ENCODE measurements around the gene KLF16. TPM values are rescaled to one million over a fixed set of nuclear protein-coding genes. Genes with fewer than 3 reads are reported as not detected.

The KLF16 gene
- total and polyA plus RNA-seq, 10 of the 15 experiments (the other 5 are each of a cell fraction or from before 2014, with no cell fraction given) = 0.03 to 41.2 (median 2.6) TPM

GRCh38 chr19:1866693-1867348, 3.4 kb upstream of the KLF16 start:
- no peak for ATAC-seq
- in situ Hi-C loops (cut with MboI) = loop anchor here (25.0 kb wide), 1 partner anchor 1495 kb away; the partner anchor contains the start of gene NFIC

More at GRCh38 chr19:1866693-1867348, 3.4 kb upstream of the KLF16 start:
- Histone ChIP-seq H3K4me3 (no peak overlapping the region), H3K4me2 (ENCODE audit: control insufficient read depth, insufficient read depth) (no peak overlapping the region), H3K36me3 (ENCODE audit: control insufficient read depth in 2 of 2, insufficient read depth in 2 of 2, low read length in 1 of 2) (peaks cover 0 to 5% of the 10 kb centered on the region in 2 experiments; a peak in 3 of 4 replicates), H3K27ac (ENCODE audit: control insufficient read depth, insufficient read depth) (no peak overlapping the region), H3K79me2 (ENCODE audit: control insufficient read depth, insufficient read depth, low read length) (peaks cover 17% of the 10 kb centered on the region), H3K9me3 (replicated peaks; ENCODE audit: control insufficient read depth, insufficient read depth, low read length) (no peaks in the 10 kb centered on the region), H3K4me1 (ENCODE audit: control insufficient read depth, insufficient read depth, low read length) (peaks cover 5% of the 10 kb centered on the region; the same call in 1 of the 2 replicates), H4K20me1 (ENCODE audit: control insufficient read depth, insufficient read depth) (no peaks in the 10 kb centered on the region), H3K27me3 (replicated peaks in 1 of 2; ENCODE audit: control insufficient read depth in 2 of 2, insufficient read depth in 2 of 2, low read length in 1 of 2) (no peaks in the 10 kb centered on the region), H3K9ac (ENCODE audit: control insufficient read depth, insufficient read depth, low read length) (no peak overlapping the region), H2AFZ (ENCODE audit: control insufficient read depth, low read depth, low read length) (no peak overlapping the region)
- ChIA-PET POLR2A (interaction anchor here (0.6 kb wide), 2 partner anchors 63 to 79 kb away, joined by 3 to 4 read pairs; no protein-coding TSS in a partner anchor), RAD21 (ENCODE audit: unreplicated experiment) (interaction anchor here (0.9 kb wide), 1 partner anchor 10 kb away, joined by 4 read pairs; no protein-coding TSS in a partner anchor), CTCF (interaction anchor here (0.7 to 1.7 kb wide), 6 partner anchors 8 to 63 kb away, joined by 3 to 4 read pairs (median 3); partner anchors contain the start of gene ABHD17A), SMC1A (ENCODE audit: uncharacterized antibody, unreplicated experiment) (interaction anchor here (1.3 kb wide), 1 partner anchor 61 kb away, joined by 5 read pairs; no protein-coding TSS in a partner anchor)
- TF ChIP-seq RCOR1 (conservative IDR thresholded peaks at IDR 0.05; ENCODE audit: low read depth, low read length) = no peak
- no peak for TF ChIP-seq HDGF (IDR thresholded peaks at IDR 0.05)
- no peak for TF ChIP-seq USF2 (IDR thresholded peaks at IDR 0.05; ENCODE audit: borderline replicate concordance, low read depth, low read length)
- no peak for TF ChIP-seq ZBTB4 (CRISPR knock-in tag; IDR thresholded peaks at IDR 0.05)
- no peak for TF ChIP-seq ZNF217 (IDR thresholded peaks at IDR 0.05)
- TF ChIP-seq ZNF207 (IDR thresholded peaks at IDR 0.05; ENCODE audit: borderline replicate concordance) = no peak
- TF ChIP-seq CREB1 (IDR thresholded peaks at IDR 0.05; ENCODE audit: low read depth) = no peak
- no peak for TF ChIP-seq MYB (IDR thresholded peaks at IDR 0.05; ENCODE audit: borderline replicate concordance, low read depth, low read length)
- no peak for TF ChIP-seq RAD51 (IDR thresholded peaks at IDR 0.05)
- no peak for TF ChIP-seq NR2C1 (IDR thresholded peaks at IDR 0.05)
- no peak for TF ChIP-seq CEBPZ (IDR thresholded peaks at IDR 0.05; ENCODE audit: low read depth, low read length)
- TF ChIP-seq RFX5 (IDR thresholded peaks at IDR 0.05; ENCODE audit: low read depth, low read length) = no peak
- no peak for TF ChIP-seq FOS (IDR thresholded peaks at IDR 0.05; ENCODE audit: borderline replicate concordance, extremely low read depth, insufficient read length)
- intact Hi-C loops (cut with micrococcal nuclease; ENCODE audit: unreplicated experiment) = no loop called here
- DNase-seq (ENCODE audit: low read depth, low spot score) (no peak), FAIRE-seq (no peak)
- no TSS peak for BruUV-seq (replicated peaks)
- 86% methylated on average over 8 of the region's 8 CpGs for WGBS (ENCODE audit: insufficient coverage, insufficient replicate concordance, low lambda C conversion rate, missing lambda C conversion rate)
